Thyroid gland (tissue), 4 donors: ENCODE results near the gene SURF1.

Source experiments
- POLR2A ChIP-seq, 2 donors: fragments of 450-650 bp; IDR thresholded peaks; one replicate each; pipeline ENCODE4 v1.6.1; 2017; ENCODE audit warnings: antibody characterized with exemption in 2 of 2, mild to moderate bottlenecking in 2 of 2, moderate library complexity in 1 of 2
- TF ChIP-seq, protein P1 (sequence below), 6 experiments: fragments of 200-600 bp in 3 of 6; fragments of 450-650 bp in 3 of 6; sonication (generic) in 3 of 6; IDR thresholded peaks; one replicate each; pipeline ENCODE4 v1.5.1; 2016 to 2019; ENCODE audit warnings: antibody characterized with exemption in 6 of 6, mild to moderate bottlenecking in 2 of 6, inconsistent platforms in 1 of 6, moderate library complexity in 1 of 6

- TF ChIP-seq, protein P1, sequence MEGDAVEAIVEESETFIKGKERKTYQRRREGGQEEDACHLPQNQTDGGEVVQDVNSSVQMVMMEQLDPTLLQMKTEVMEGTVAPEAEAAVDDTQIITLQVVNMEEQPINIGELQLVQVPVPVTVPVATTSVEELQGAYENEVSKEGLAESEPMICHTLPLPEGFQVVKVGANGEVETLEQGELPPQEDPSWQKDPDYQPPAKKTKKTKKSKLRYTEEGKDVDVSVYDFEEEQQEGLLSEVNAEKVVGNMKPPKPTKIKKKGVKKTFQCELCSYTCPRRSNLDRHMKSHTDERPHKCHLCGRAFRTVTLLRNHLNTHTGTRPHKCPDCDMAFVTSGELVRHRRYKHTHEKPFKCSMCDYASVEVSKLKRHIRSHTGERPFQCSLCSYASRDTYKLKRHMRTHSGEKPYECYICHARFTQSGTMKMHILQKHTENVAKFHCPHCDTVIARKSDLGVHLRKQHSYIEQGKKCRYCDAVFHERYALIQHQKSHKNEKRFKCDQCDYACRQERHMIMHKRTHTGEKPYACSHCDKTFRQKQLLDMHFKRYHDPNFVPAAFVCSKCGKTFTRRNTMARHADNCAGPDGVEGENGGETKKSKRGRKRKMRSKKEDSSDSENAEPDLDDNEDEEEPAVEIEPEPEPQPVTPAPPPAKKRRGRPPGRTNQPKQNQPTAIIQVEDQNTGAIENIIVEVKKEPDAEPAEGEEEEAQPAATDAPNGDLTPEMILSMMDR (IDR thresholded peaks at IDR 0.05): no peak
- no peak for TF ChIP-seq POLR2A (IDR thresholded peaks at IDR 0.05)
Measured at GRCh38 chr9:133331221-133331620, 25.1 kb downstream of the SURF1 start.
